Skeletal muscle satellite cell (primary cell): ENCODE measurements around the gene RASGEF1C.

Experiments
- H3K27me3 ChIP-seq: 2 replicates; pipeline ENCODE4 v1.7.0; 2013; ENCODE audit warnings: low read length; ENCODE audit not compliant: control insufficient read depth, insufficient read depth
- H3K36me3 ChIP-seq: 2 replicates; pipeline ENCODE4 v1.7.0; 2013; ENCODE audit warnings: mild to moderate bottlenecking, control low read depth, low read length; ENCODE audit not compliant: insufficient read depth
- H3K4me1 ChIP-seq: 2 replicates; pipeline ENCODE4 v1.7.0; 2013; ENCODE audit warnings: low read length; ENCODE audit not compliant: control insufficient read depth, insufficient read depth
- H3K4me2 ChIP-seq: 2 replicates; pipeline ENCODE4 v1.7.0; 2013; ENCODE audit warnings: mild to moderate bottlenecking, low read length
- H3K4me3 ChIP-seq: 2 replicates; pipeline ENCODE4 v1.7.0; 2013; ENCODE audit warnings: low read length
- H3K9ac ChIP-seq: 2 replicates; pipeline ENCODE4 v1.7.0; 2013; ENCODE audit warnings: mild to moderate bottlenecking, low read depth, low read length, moderate library complexity
- H3K9me3 ChIP-seq: replicated peaks from 2 replicates; pipeline ENCODE4 v1.7.0; 2013; ENCODE audit warnings: mild to moderate bottlenecking, control low read depth, low read length

The RASGEF1C gene

GRCh38 chr5:180053061-180053602 lies 155.9 kb downstream of the RASGEF1C start:
- Histone ChIP-seq H3K27me3 (no peaks in the 10 kb centered on the region), H3K4me1 (peaks cover 9% of the 10 kb centered on the region), H3K36me3 (no peaks in the 10 kb centered on the region), H3K4me3 (no peak overlapping the region), H3K4me2 (no peak overlapping the region), H3K9me3 (no peaks in the 10 kb centered on the region), H3K9ac (no peak overlapping the region)

GRCh38 chr5:180052211-180052818 lies 156.7 kb downstream of the RASGEF1C start:
- Histone ChIP-seq H3K36me3 (no peaks in the 10 kb centered on the region), H3K27me3 (no peaks in the 10 kb centered on the region), H3K9me3 (no peaks in the 10 kb centered on the region), H3K9ac (no peak overlapping the region), H3K4me3 (no peak overlapping the region), H3K4me2 (no peak overlapping the region), H3K4me1 (peaks cover 9% of the 10 kb centered on the region)
